Transverse colon (tissue), 3 donors: Measurements from ENCODE around the gene WIPF3.

Experiments
- POLR2A ChIP-seq: fragments of 450-650 bp; IDR thresholded peaks from one replicate; pipeline ENCODE4 v1.6.1; 2016; ENCODE audit warnings: antibody characterized with exemption, mild to moderate bottlenecking, moderate library complexity
- POLR2AphosphoS5 ChIP-seq, 3 donors: sonication (generic); formaldehyde crosslinking; IDR thresholded peaks; one replicate each; pipeline ENCODE4 v1.6.1; 2016; ENCODE audit warnings: antibody characterized with exemption in 3 of 3

- TF ChIP-seq POLR2AphosphoS5 (IDR thresholded peaks at IDR 0.05): no peak
- TF ChIP-seq POLR2A: no peak
Measured at GRCh38 chr7:29900745-29901144, 94.4 kb downstream of the WIPF3 start.
